Ectodermal cell (in vitro differentiated cells): Measurements from ENCODE around the gene SEC31B.

Experiments used
- H3K27ac ChIP-seq: 2 replicates; pipeline ENCODE4 v1.7.0; 2013; ENCODE audit warnings: mild to moderate bottlenecking, low read depth, low read length; ENCODE audit not compliant: insufficient read depth, poor library complexity, severe bottlenecking
- H3K27me3 ChIP-seq: 2 replicates; pipeline ENCODE4 v1.7.0; 2013; ENCODE audit warnings: mild to moderate bottlenecking, low read length; ENCODE audit not compliant: insufficient read depth, control insufficient read depth, poor library complexity, severe bottlenecking
- H3K36me3 ChIP-seq: one replicate; pipeline ENCODE4 v1.7.0; 2013; ENCODE audit warnings: low read length; ENCODE audit not compliant: control insufficient read depth, insufficient read depth
- H3K4me1 ChIP-seq: one replicate; pipeline ENCODE4 v1.7.0; 2013; ENCODE audit warnings: low read length; ENCODE audit not compliant: control insufficient read depth, insufficient read depth
- H3K4me3 ChIP-seq: 2 replicates; pipeline ENCODE4 v1.7.0; 2013; ENCODE audit warnings: low read depth, low read length, control low read depth; ENCODE audit not compliant: insufficient read depth
- H3K9me3 ChIP-seq: 2 replicates; pipeline ENCODE4 v1.7.0; 2013; ENCODE audit warnings: mild to moderate bottlenecking, low read length, moderate library complexity; ENCODE audit not compliant: control insufficient read depth
- WGBS, 2 experiments: methylation state at CpG; one replicate each; pipeline ENCODE4 v1.1.7; 2013; ENCODE audit warnings: missing lambda C conversion rate in 2 of 2; 5-methylcytosine and 5-hydroxymethylcytosine counted together

The SEC31B gene

GRCh38 chr10:100498059-100498458 is 21.6 kb downstream of the SEC31B start:
- Histone ChIP-seq H3K27me3 (peaks cover 84% of the 10 kb centered on the region), H3K27ac (no peak overlapping the region), H3K36me3 (peaks cover 7% of the 10 kb centered on the region), H3K4me1 (no peaks in the 10 kb centered on the region), H3K4me3 (no peak overlapping the region), H3K9me3 (no peaks in the 10 kb centered on the region)
- WGBS, 2 experiments, result 94 to 98% methylated on average over 4 of the region's 4 CpGs

- peaks cover 7% of the 10 kb centered on the region for H3K36me3 ChIP-seq
- no peaks in the 10 kb centered on the region for H3K4me1 ChIP-seq
- H3K27ac ChIP-seq, result no peak overlapping the region
- H3K9me3 ChIP-seq, result no peaks in the 10 kb centered on the region
- no peak overlapping the region for H3K4me3 ChIP-seq
- H3K27me3 ChIP-seq, result peaks cover 85% of the 10 kb centered on the region
- WGBS, 2 experiments, result 89 to 90% methylated on average over 2 of the region's 2 CpGs
Measured at GRCh38 chr10:100496567-100496966, 23.1 kb downstream of the SEC31B start.

- Histone ChIP-seq H3K27me3 (peaks cover 94% of the 10 kb centered on the region), H3K9me3 (no peaks in the 10 kb centered on the region), H3K4me3 (no peak overlapping the region), H3K27ac (no peak overlapping the region), H3K36me3 (peaks cover 16% of the 10 kb centered on the region), H3K4me1 (peaks cover 22% of the 10 kb centered on the region)
- 95 to 98% methylated on average over 2 of the region's 2 CpGs for WGBS, 2 experiments
Measured at GRCh38 chr10:100490531-100490930, 29.1 kb downstream of the SEC31B start.

GRCh38 chr10:100489396-100489795 is 30.3 kb downstream of the SEC31B start:
- Histone ChIP-seq H3K4me1 (peaks cover 32% of the 10 kb centered on the region), H3K27ac (no peak overlapping the region), H3K27me3 (peaks cover 90% of the 10 kb centered on the region), H3K9me3 (no peaks in the 10 kb centered on the region), H3K36me3 (peaks cover 16% of the 10 kb centered on the region), H3K4me3 (no peak overlapping the region)
- WGBS, 2 experiments, result 86 to 91% methylated on average over 5 of the region's 5 CpGs

- Histone ChIP-seq H3K27me3 (peaks cover 90% of the 10 kb centered on the region), H3K4me1 (peaks cover 51% of the 10 kb centered on the region), H3K27ac (no peak overlapping the region), H3K4me3 (no peak overlapping the region), H3K36me3 (peaks cover 16% of the 10 kb centered on the region), H3K9me3 (no peaks in the 10 kb centered on the region)
- WGBS, 2 experiments, result 92 to 93% methylated on average over 6 of the region's 6 CpGs
Measured at GRCh38 chr10:100487529-100487928, 32.1 kb downstream of the SEC31B start.

- Histone ChIP-seq H3K9me3 (no peaks in the 10 kb centered on the region), H3K4me3 (no peak overlapping the region), H3K27ac (peak overlapping the region; percentile 91), H3K36me3 (peaks cover 16% of the 10 kb centered on the region), H3K4me1 (peaks cover 58% of the 10 kb centered on the region), H3K27me3 (peaks cover 90% of the 10 kb centered on the region)
- 0 to 1% methylated on average over 10 of the region's 10 CpGs for WGBS, 2 experiments
Measured at GRCh38 chr10:100485801-100486495, 33.7 kb downstream of the SEC31B start.

GRCh38 chr10:100485366-100485765 is 34.3 kb downstream of the SEC31B start:
- Histone ChIP-seq H3K27me3 (peaks cover 90% of the 10 kb centered on the region), H3K27ac (peak overlapping the region; percentile 91), H3K9me3 (no peaks in the 10 kb centered on the region), H3K4me1 (peaks cover 58% of the 10 kb centered on the region), H3K36me3 (peaks cover 12% of the 10 kb centered on the region), H3K4me3 (no peak overlapping the region)
- WGBS, 2 experiments, result 0 to 3% methylated on average over 7 to 8 of the region's 8 CpGs

- Histone ChIP-seq H3K36me3 (peaks cover 5% of the 10 kb centered on the region), H3K9me3 (no peaks in the 10 kb centered on the region), H3K27me3 (peaks cover 90% of the 10 kb centered on the region), H3K4me3 (no peak overlapping the region), H3K4me1 (peaks cover 58% of the 10 kb centered on the region), H3K27ac (no peak overlapping the region)
- WGBS, 2 experiments, result 78 to 82% methylated on average over 5 of the region's 5 CpGs
Measured at GRCh38 chr10:100483876-100484666, 35.6 kb downstream of the SEC31B start.

GRCh38 chr10:100482834-100483185 is 36.9 kb downstream of the SEC31B start:
- WGBS, 2 experiments, result 43 to 45% methylated on average over 5 of the region's 5 CpGs
- Histone ChIP-seq H3K36me3 (no peaks in the 10 kb centered on the region), H3K9me3 (no peaks in the 10 kb centered on the region), H3K27ac (no peak overlapping the region), H3K4me1 (peaks cover 58% of the 10 kb centered on the region), H3K27me3 (peaks cover 90% of the 10 kb centered on the region), H3K4me3 (peak overlapping the region; percentile 35)

GRCh38 chr10:100482181-100482833 is 37.4 kb downstream of the SEC31B start:
- peaks cover 53% of the 10 kb centered on the region for H3K4me1 ChIP-seq
- no peaks in the 10 kb centered on the region for H3K9me3 ChIP-seq
- peak overlapping the region; percentile 35 for H3K4me3 ChIP-seq
- 3 to 4% methylated on average over 59 of the region's 59 CpGs for WGBS, 2 experiments
- H3K27ac ChIP-seq, result no peak overlapping the region
- H3K27me3 ChIP-seq, result peaks cover 90% of the 10 kb centered on the region
- no peaks in the 10 kb centered on the region for H3K36me3 ChIP-seq
